A549 (cell line): ENCODE measurements around the gene ACAT2. TPM values are rescaled to one million over a fixed set of nuclear protein-coding genes. Genes with fewer than 3 reads are reported as not detected.
A peak's percentile ranks its signal among the peaks of the same experiment; 100 is the strongest.

ENCODE experiments used
- ATAC-seq, 2 experiments: fragments of 200-7000 bp in 1 of 2; fragments of >200 bp in 1 of 2; cut with Nextera tagmentation in 1 of 2; cut with Tn5 transposase in 1 of 2; 3 replicates each; pipeline versions ENCODE4 v1.8.0 to v1.9.1; 2018 to 2020; ENCODE audit warnings: mild to moderate bottlenecking in 1 of 2, moderate library complexity in 1 of 2
- CTCF ChIA-PET: fragments of 300-600 bp; sonication (Branson Sonifier 250); formaldehyde crosslinking; extraction: SDS; loops from one replicate; lab custom pipeline; 2021; ENCODE audit warnings: antibody characterized with exemption, inconsistent platforms; lab: Yijun Ruan, JAX
- POLR2A ChIA-PET: fragments of 350-600 bp; formaldehyde crosslinking; extraction: SDS; loops from one replicate; lab custom pipeline; 2021; ENCODE audit warnings: antibody characterized with exemption, inconsistent platforms; lab: Yijun Ruan, JAX
- DNase-seq, 2 experiments: peaks; one replicate each; pipeline versions ENCODE4 v3.0.0 to v3.0.0-alpha.2; 2011 to 2016; ENCODE audit warnings: low read depth in 1 of 2, low spot score in 1 of 2
- FAIRE-seq: peaks from 2 replicates; lab custom pipeline; 2011; peaks lifted over from hg19 to GRCh38; lab: Jason Lieb, UNC
- H3K27ac ChIP-seq, 2 experiments: fragments of >200 bp; sonication (Bioruptor Twin); formaldehyde crosslinking; 3 replicates each; pipeline ENCODE4 v1.5.1; 2016 to 2017
- H3K4me1 ChIP-seq: fragments of >200 bp; sonication (Bioruptor Twin); formaldehyde crosslinking; 3 replicates; pipeline ENCODE4 v1.6.1; 2016
- H3K4me2 ChIP-seq: fragments of >200 bp; sonication (Bioruptor Twin); formaldehyde crosslinking; 3 replicates; pipeline ENCODE4 v1.6.1; 2016
- H3K4me3 ChIP-seq: fragments of >200 bp; sonication (Bioruptor Twin); formaldehyde crosslinking; 3 replicates; pipeline ENCODE4 v1.5.1; 2016
- H3K9me3 ChIP-seq: fragments of >200 bp; sonication (Bioruptor Twin); formaldehyde crosslinking; 3 replicates; pipeline ENCODE4 v1.6.1; 2016
- ATOH8 ChIP-seq: fragments of 250-450 bp; sonication (Bioruptor Pico); IDR thresholded peaks from 2 replicates; pipeline ENCODE4 v1.5.0; 2020; ENCODE audit warnings: low read depth, mild to moderate bottlenecking, moderate library complexity
- BHLHE40 ChIP-seq: IDR thresholded peaks from 2 replicates; pipeline ENCODE4 v1.6.1; 2012; ENCODE audit warnings: low read depth, low read length, inconsistent platforms
- CBX8 ChIP-seq: fragments of 200-600 bp; sonication (generic); IDR thresholded peaks from 2 replicates; pipeline ENCODE4 v1.6.1; 2016
- CEBPB ChIP-seq, 2 experiments: fragments of >200 bp in 1 of 2; sonication (Bioruptor Twin) in 1 of 2; formaldehyde crosslinking in 1 of 2; IDR thresholded peaks; 2 replicates each; pipeline ENCODE4 v1.6.1; 2012 to 2016
- FOSB ChIP-seq: fragments of 250-450 bp; sonication (Bioruptor Pico); IDR thresholded peaks from 2 replicates; pipeline ENCODE4 v1.5.0; 2020; ENCODE audit warnings: mild to moderate bottlenecking, moderate library complexity
- HOXA7 ChIP-seq: fragments of 250-450 bp; sonication (Bioruptor Pico); IDR thresholded peaks from 2 replicates; pipeline ENCODE4 v1.5.0; 2020; ENCODE audit warnings: mild to moderate bottlenecking, moderate library complexity
- JUN ChIP-seq, 2 experiments: fragments of >200 bp; sonication (Bioruptor Twin); formaldehyde crosslinking; IDR thresholded peaks; 2 replicates in 1 of 2; 3 replicates in 1 of 2; pipeline ENCODE4 v1.6.1; 2016 to 2017
- JUNB ChIP-seq: fragments of >200 bp; sonication (Bioruptor Twin); formaldehyde crosslinking; IDR thresholded peaks from 2 replicates; pipeline ENCODE4 v1.6.1; 2016
- KDM5A ChIP-seq: fragments of 200-600 bp; sonication (generic); IDR thresholded peaks from 2 replicates; pipeline ENCODE4 v1.6.1; 2016; ENCODE audit warnings: antibody characterized with exemption, mild to moderate bottlenecking
- MAFK ChIP-seq: fragments of 450-650 bp; IDR thresholded peaks from 2 replicates; pipeline ENCODE4 v1.6.1; 2014; ENCODE audit not compliant: partially characterized antibody
- MAZ ChIP-seq: fragments of 150-350 bp; IDR thresholded peaks from 2 replicates; pipeline ENCODE4 v1.6.1; 2014; ENCODE audit warnings: antibody characterized with exemption, low read depth, low read length, borderline replicate concordance
- NR3C1 ChIP-seq: fragments of >200 bp; sonication (Bioruptor Twin); formaldehyde crosslinking; IDR thresholded peaks from 3 replicates; pipeline ENCODE4 v1.6.1; 2017
- PHF8 ChIP-seq: fragments of 200-600 bp; sonication (generic); IDR thresholded peaks from 2 replicates; pipeline ENCODE4 v1.6.1; 2016; ENCODE audit warnings: low read depth, mild to moderate bottlenecking, antibody characterized with exemption, moderate library complexity, borderline replicate concordance
- POLR2A ChIP-seq: IDR thresholded peaks from 2 replicates; pipeline ENCODE4 v1.6.1; 2012; ENCODE audit warnings: mild to moderate bottlenecking, low read length
- POLR2AphosphoS2 ChIP-seq: conservative IDR thresholded peaks from 2 replicates; pipeline ENCODE4 v1.6.1; 2012; ENCODE audit warnings: low read length, improper control_type of control experiment, inconsistent platforms
- RARB ChIP-seq: fragments of 250-450 bp; sonication (Bioruptor Pico); IDR thresholded peaks from 2 replicates; pipeline ENCODE4 v1.8.0; 2021; ENCODE audit warnings: mild to moderate bottlenecking, moderate library complexity
- RCOR1 ChIP-seq: fragments of 150-350 bp; IDR thresholded peaks from 2 replicates; pipeline ENCODE4 v1.6.1; 2014; ENCODE audit warnings: antibody characterized with exemption, low read length, low read depth
- RFX5 ChIP-seq: fragments of 450-650 bp; IDR thresholded peaks from 2 replicates; pipeline ENCODE4 v1.7.1; 2014; ENCODE audit warnings: antibody characterized with exemption, mild to moderate bottlenecking, moderate library complexity
- TFCP2L1 ChIP-seq: fragments of 250-450 bp; sonication (Bioruptor Pico); IDR thresholded peaks from 2 replicates; pipeline ENCODE4 v1.5.0; 2021; ENCODE audit warnings: mild to moderate bottlenecking
- ZNF302 ChIP-seq: fragments of 250-450 bp; sonication (Bioruptor Pico); IDR thresholded peaks from 2 replicates; pipeline ENCODE4 v1.9.0; 2021; ENCODE audit warnings: inconsistent platforms, mild to moderate bottlenecking, moderate library complexity
- WGBS: methylation state at CpG from one replicate; pipeline ENCODE4 v1.1.6; 2017; ENCODE audit errors: missing lambda C conversion rate; 5-methylcytosine and 5-hydroxymethylcytosine counted together
- polyA plus RNA-seq, 4 experiments: library from polyadenylated mRNA; depleted of rRNA in 3 of 4; stranded (reverse); fragments of >200 nt; fragmentation: RNase III in 1 of 4; extraction: RNeasy Plus Mini Kit Qiagen cat#74134 plus additional on column Dnase treatment in 1 of 4; gene quantifications; 2 replicates in 3 of 4; 3 replicates in 1 of 4; pipeline ENCODE4 v1.2.3, GENCODE V29; 2011 to 2017
- TF ChIP-seq, protein P1 (sequence below): IDR thresholded peaks from 2 replicates; pipeline ENCODE4 v1.6.1; 2012
- TF ChIP-seq, protein P2 (sequence below): fragments of 250-450 bp; sonication (Bioruptor Pico); IDR thresholded peaks from 2 replicates; pipeline ENCODE4 v1.5.0; 2021; ENCODE audit warnings: mild to moderate bottlenecking, moderate library complexity, borderline replicate concordance
- TF ChIP-seq, protein P3 (sequence below): fragments of 450-650 bp; IDR thresholded peaks from 2 replicates; pipeline ENCODE4 v1.6.1; 2014; ENCODE audit warnings: antibody characterized with exemption
- TF ChIP-seq, protein P4 (sequence below): fragments of >200 bp; sonication (Bioruptor Twin); formaldehyde crosslinking; IDR thresholded peaks from 2 replicates; pipeline ENCODE4 v1.6.1; 2016

Gene ACAT2
- polyA plus RNA-seq, 2 of the 4 experiments (the other 2 are of a cell fraction), result 44.7 to 45.5 TPM

DNA sequence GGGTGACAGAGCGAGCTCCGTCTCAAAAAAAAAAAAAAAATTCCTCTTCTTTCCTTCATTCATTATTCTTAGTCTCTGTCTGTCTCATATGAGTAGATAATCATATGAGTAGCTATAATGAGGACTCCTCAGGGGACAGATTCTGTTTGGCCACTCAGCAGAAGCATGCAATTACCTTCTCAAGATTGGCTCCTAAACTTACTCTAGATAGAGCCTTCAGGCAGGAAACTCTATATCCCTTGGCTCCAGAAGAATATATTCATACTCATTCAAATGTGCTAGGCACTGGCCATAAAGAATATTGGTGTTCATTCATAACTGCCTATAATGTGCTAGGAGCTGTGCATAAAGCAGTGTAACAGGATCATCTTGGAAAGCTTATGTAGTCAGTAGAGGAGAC, 2.2 kb upstream of the ACAT2 start:
- no peak for TF ChIP-seq FOSB (CRISPR knock-in tag)
- TF ChIP-seq, protein P1, sequence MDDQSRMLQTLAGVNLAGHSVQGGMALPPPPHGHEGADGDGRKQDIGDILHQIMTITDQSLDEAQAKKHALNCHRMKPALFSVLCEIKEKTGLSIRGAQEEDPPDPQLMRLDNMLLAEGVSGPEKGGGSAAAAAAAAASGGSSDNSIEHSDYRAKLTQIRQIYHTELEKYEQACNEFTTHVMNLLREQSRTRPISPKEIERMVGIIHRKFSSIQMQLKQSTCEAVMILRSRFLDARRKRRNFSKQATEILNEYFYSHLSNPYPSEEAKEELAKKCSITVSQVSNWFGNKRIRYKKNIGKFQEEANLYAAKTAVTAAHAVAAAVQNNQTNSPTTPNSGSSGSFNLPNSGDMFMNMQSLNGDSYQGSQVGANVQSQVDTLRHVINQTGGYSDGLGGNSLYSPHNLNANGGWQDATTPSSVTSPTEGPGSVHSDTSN, result no peak
- TF ChIP-seq RFX5, result no peak
- no peak for TF ChIP-seq NR3C1
- no peak for TF ChIP-seq CEBPB (IDR thresholded peaks at IDR 0.05)
- no peak for DNase-seq
- CTCF ChIA-PET, result interaction anchor here (1.1 to 1.3 kb wide), 3 partner anchors 12 to 68 kb away, joined by 3 to 4 read pairs (median 3); no protein-coding TSS in a partner anchor
- no peak for ATAC-seq
- peaks cover 14% of the 10 kb centered on the region for H3K4me1 ChIP-seq
- no peak overlapping the region for H3K4me3 ChIP-seq
- WGBS, result 68% methylated on average over 2 of the region's 2 CpGs
- POLR2A ChIA-PET, result no interaction called here
- H3K9me3 ChIP-seq, result no peaks in the 10 kb centered on the region
- H3K27ac ChIP-seq, result no peak overlapping the region
- no peak overlapping the region; the same call in 2 of the 3 replicates for H3K4me2 ChIP-seq
- FAIRE-seq, result no peak

DNA sequence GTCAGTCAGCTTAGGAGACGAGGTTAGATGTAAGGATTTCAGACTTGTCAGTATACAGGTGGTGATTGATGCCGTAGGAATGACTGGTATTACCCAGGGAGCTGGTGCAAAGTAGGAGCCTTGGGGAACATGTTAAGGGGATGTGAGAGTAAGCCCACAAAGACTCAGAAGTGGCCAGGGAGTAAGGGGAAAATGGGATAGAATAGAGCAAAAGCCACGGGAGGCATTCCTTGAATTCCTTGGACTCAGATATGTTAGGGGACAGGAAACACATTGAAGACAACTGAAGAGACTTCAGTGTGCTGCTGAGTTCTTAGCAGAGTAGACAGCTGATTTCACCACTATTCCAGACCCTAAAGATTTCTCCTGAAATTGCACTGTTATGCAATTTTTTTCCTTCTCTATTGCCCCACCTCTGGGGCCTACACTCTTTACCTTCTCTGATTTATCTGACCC, 1.2 kb upstream of the ACAT2 start:
- FAIRE-seq, result no peak
- ChIA-PET CTCF (no interaction called here), POLR2A (interaction anchor here (2.1 kb wide), 1 partner anchor 30 kb away, joined by 13 read pairs; the partner anchor contains the start of genes MRPL18 and TCP1)
- Histone ChIP-seq H3K9me3 (no peaks in the 10 kb centered on the region), H3K4me2 (peak overlapping the region; percentile 87), H3K4me1 (peaks cover 14% of the 10 kb centered on the region), H3K4me3 (peak overlapping the region; percentile 68; the same call in 2 of the 3 replicates), H3K27ac (peak overlapping the region; percentile 87 to 94)
- DNase-seq, result peak in 1 of 2 experiments; percentile 16
- WGBS, result 20% methylated on average over 3 of the region's 3 CpGs
- ATAC-seq, result peak in 1 of 2 experiments; percentile 1; a peak in 1 of 6 replicates
- TF ChIP-seq POLR2A, result no peak
- no peak for TF ChIP-seq PHF8
- TF ChIP-seq MAZ, result no peak
- TF ChIP-seq, protein P2, sequence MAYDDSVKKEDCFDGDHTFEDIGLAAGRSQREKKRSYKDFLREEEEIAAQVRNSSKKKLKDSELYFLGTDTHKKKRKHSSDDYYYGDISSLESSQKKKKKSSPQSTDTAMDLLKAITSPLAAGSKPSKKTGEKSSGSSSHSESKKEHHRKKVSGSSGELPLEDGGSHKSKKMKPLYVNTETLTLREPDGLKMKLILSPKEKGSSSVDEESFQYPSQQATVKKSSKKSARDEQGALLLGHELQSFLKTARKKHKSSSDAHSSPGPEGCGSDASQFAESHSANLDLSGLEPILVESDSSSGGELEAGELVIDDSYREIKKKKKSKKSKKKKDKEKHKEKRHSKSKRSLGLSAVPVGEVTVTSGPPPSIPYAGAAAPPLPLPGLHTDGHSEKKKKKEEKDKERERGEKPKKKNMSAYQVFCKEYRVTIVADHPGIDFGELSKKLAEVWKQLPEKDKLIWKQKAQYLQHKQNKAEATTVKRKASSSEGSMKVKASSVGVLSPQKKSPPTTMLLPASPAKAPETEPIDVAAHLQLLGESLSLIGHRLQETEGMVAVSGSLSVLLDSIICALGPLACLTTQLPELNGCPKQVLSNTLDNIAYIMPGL (CRISPR knock-in tag), result no peak
- no peak for TF ChIP-seq MAFK
- TF ChIP-seq JUN (IDR thresholded peaks at IDR 0.05), result no peak
- no peak for TF ChIP-seq KDM5A
- no peak for TF ChIP-seq FOSB (CRISPR knock-in tag)
- no peak for TF ChIP-seq JUNB
- TF ChIP-seq RARB (CRISPR knock-in tag), result no peak
- TF ChIP-seq ATOH8 (CRISPR knock-in tag), result no peak
- no peak for TF ChIP-seq BHLHE40
- TF ChIP-seq ZNF302 (CRISPR knock-in tag), result no peak
- TF ChIP-seq POLR2AphosphoS2, result no peak
- TF ChIP-seq TFCP2L1 (CRISPR knock-in tag), result no peak
- TF ChIP-seq, protein P3, sequence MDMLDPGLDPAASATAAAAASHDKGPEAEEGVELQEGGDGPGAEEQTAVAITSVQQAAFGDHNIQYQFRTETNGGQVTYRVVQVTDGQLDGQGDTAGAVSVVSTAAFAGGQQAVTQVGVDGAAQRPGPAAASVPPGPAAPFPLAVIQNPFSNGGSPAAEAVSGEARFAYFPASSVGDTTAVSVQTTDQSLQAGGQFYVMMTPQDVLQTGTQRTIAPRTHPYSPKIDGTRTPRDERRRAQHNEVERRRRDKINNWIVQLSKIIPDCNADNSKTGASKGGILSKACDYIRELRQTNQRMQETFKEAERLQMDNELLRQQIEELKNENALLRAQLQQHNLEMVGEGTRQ, result no peak
- no peak for TF ChIP-seq HOXA7
- TF ChIP-seq RCOR1, result no peak
- TF ChIP-seq, protein P4, sequence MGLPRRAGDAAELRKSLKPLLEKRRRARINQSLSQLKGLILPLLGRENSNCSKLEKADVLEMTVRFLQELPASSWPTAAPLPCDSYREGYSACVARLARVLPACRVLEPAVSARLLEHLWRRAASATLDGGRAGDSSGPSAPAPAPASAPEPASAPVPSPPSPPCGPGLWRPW, result no peak
- TF ChIP-seq CBX8, result no peak
